Sigmoid colon (tissue), 7 donors: ENCODE data around the gene ARL5A. TPM values are rescaled to one million over a fixed set of nuclear protein-coding genes. Genes with fewer than 3 reads are reported as not detected.
"Not testable (repeated sequence)": the region's sequence is repeated elsewhere in the genome, so short reads cannot be mapped to it uniquely, and the experiment has no call there.

Experiments used
- DNase-seq: peaks from one replicate; pipeline ENCODE4 v3.0.0-alpha.2; 2019
- H3K27ac ChIP-seq, 4 donors: fragments of 200-600 bp; sonication (generic); one replicate each; pipeline ENCODE4 v1.5.1; 2016 to 2019; ENCODE audit warnings: mild to moderate bottlenecking in 1 of 4
- H3K27me3 ChIP-seq, 3 donors: fragments of 200-600 bp; sonication (generic); one replicate each; pipeline ENCODE4 v1.5.1; 2019; ENCODE audit warnings: mild to moderate bottlenecking in 1 of 3
- H3K36me3 ChIP-seq, 4 donors: fragments of 200-600 bp; sonication (generic); one replicate each; pipeline ENCODE4 v1.5.1; 2016 to 2019
- H3K4me1 ChIP-seq, 4 donors: fragments of 200-600 bp; sonication (generic); one replicate each; pipeline ENCODE4 v1.5.1; 2017 to 2019
- H3K4me3 ChIP-seq, 4 donors: fragments of 200-600 bp; sonication (generic); one replicate each; pipeline ENCODE4 v1.5.1; 2017 to 2019; ENCODE audit warnings: mild to moderate bottlenecking in 2 of 4, moderate library complexity in 1 of 4
- H3K9me3 ChIP-seq, 4 donors: fragments of 200-600 bp in 3 of 4; sonication (generic) in 3 of 4; one replicate each; pipeline versions ENCODE4 v1.5.1 to v1.6.1; 2013 to 2019
- CTCF ChIP-seq, 4 experiments: fragments of 450-650 bp in 3 of 4; fragments of 200-600 bp in 1 of 4; IDR thresholded peaks; one replicate each; pipeline ENCODE4 v1.5.1; 2016 to 2019; ENCODE audit warnings: antibody characterized with exemption in 4 of 4, mild to moderate bottlenecking in 3 of 4, moderate library complexity in 2 of 4
- EP300 ChIP-seq, 4 donors: sonication (generic); formaldehyde crosslinking; IDR thresholded peaks; one replicate each; pipeline ENCODE4 v1.6.1; 2017; ENCODE audit warnings: antibody characterized with exemption in 4 of 4
- POLR2A ChIP-seq, 2 donors: fragments of 450-650 bp; IDR thresholded peaks; one replicate each; pipeline ENCODE4 v1.6.1; 2016; ENCODE audit warnings: antibody characterized with exemption in 2 of 2, mild to moderate bottlenecking in 2 of 2, moderate library complexity in 2 of 2
- POLR2AphosphoS5 ChIP-seq, 4 donors: sonication (generic); formaldehyde crosslinking; IDR thresholded peaks; one replicate each; pipeline ENCODE4 v1.6.1; 2017; ENCODE audit warnings: antibody characterized with exemption in 4 of 4
- WGBS, 2 donors: extraction: QIAGEN DNeasy Blood & Tissue Kit; methylation state at CpG; one replicate each; pipeline ENCODE4 v1.1.7; 2013; 5-methylcytosine and 5-hydroxymethylcytosine counted together
- intact Hi-C: fragments of 100-400 bp; cut with DNase I; formaldehyde crosslinking; loops from one replicate; pipeline ENCODE4 v1.15.1; 2023
- polyA plus RNA-seq, 3 donors: library from polyadenylated mRNA; stranded (reverse); fragments of 200-250 nt; gene quantifications; one replicate each; pipeline ENCODE4 v1.2.3, GENCODE V29; 2013
- total RNA-seq, 4 donors: library from RNA; depleted of rRNA; stranded (reverse); fragments of >200 nt; gene quantifications; one replicate each; pipeline ENCODE4 v1.1.0, GENCODE V29; 2016
- donor health status: healthy with polysubstance abuse.
- donor health status: Bipolar disorder and iron deficiency.
- donor health status: healthy.

ARL5A gene
- total and polyA plus RNA-seq, 7 donors: 12.7 to 46.4 (median 41.3) TPM

DNA sequence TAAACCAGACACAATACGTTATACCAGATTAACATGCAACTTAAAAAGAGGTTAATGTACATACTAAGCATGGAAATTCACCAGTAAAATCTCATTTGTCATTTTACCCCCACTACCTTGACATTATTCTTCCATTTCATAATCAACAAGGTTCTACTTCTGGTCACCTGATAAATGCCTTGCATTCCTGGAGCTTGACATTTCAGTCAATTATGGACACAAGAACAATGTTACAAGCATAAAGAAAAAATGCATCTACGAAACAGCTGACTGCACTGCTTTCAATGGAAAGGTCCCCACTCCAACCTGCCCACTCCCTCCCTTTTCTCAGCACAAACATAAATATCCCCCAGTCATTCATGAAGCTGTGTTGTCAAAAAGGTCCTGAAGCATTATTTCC is 31.4 kb downstream of the ARL5A start:
- no peak overlapping the region for H3K27ac ChIP-seq
- no peaks in the 10 kb centered on the region for H3K4me1 ChIP-seq
- H3K36me3 ChIP-seq: peaks cover 0 to 19% (median 0%) of the 10 kb centered on the region in 4 donors
- H3K9me3 ChIP-seq: no peaks in the 10 kb centered on the region
- DNase-seq: no peak
- intact Hi-C loops: no loop called here
- no peak overlapping the region for H3K4me3 ChIP-seq
- no peak for TF ChIP-seq POLR2A (IDR thresholded peaks at IDR 0.05)
- no peak for TF ChIP-seq CTCF (IDR thresholded peaks at IDR 0.05)
- no peak for TF ChIP-seq EP300 (IDR thresholded peaks at IDR 0.05)
- no peak for TF ChIP-seq POLR2AphosphoS5 (IDR thresholded peaks at IDR 0.05)
- 97 to 98% methylated on average over 2 of the region's 2 CpGs for WGBS, 2 donors
- H3K27me3 ChIP-seq: no peaks in the 10 kb centered on the region

GRCh38 chr2:151795646-151796240 is 32.5 kb downstream of the ARL5A start:
- H3K4me1 ChIP-seq: no peaks in the 10 kb centered on the region
- intact Hi-C loops: no loop called here
- TF ChIP-seq POLR2AphosphoS5 (IDR thresholded peaks at IDR 0.05) (no peak), POLR2A (IDR thresholded peaks at IDR 0.05) (no peak), EP300 (IDR thresholded peaks at IDR 0.05) (no peak), CTCF (IDR thresholded peaks at IDR 0.05) (no peak)
- H3K36me3 ChIP-seq: peaks cover 0 to 11% (median 0%) of the 10 kb centered on the region in 4 donors
- no peak overlapping the region for H3K4me3 ChIP-seq
- WGBS, 2 donors: 74 to 85% methylated on average over 4 of the region's 4 CpGs
- no peak for DNase-seq
- H3K27me3 ChIP-seq: no peaks in the 10 kb centered on the region
- H3K9me3 ChIP-seq: no peaks in the 10 kb centered on the region
- no peak overlapping the region for H3K27ac ChIP-seq

DNA sequence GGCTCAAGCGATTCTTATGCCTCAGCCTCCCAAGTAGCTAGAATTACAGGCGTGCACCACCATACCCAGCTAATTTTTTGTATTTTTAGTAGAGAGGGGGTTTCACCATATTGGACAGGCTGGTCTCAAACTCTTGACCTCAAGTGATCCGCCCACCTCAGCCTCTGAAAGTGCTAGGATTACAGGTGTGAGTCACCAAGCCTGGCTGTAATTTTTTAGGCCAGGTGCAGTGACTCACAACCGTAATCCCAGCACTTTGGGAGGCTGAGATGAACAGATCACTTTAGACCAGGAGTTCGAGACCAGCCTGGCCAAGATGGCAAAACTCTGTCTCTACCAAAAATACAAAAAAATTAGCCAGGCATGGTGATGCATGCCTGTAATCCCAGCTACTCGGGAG is 33.8 kb downstream of the ARL5A start:
- 97% methylated on average over 6 of the region's 6 CpGs for WGBS, 2 donors
- H3K4me3 ChIP-seq, intact Hi-C loops, H3K27ac ChIP-seq, DNase-seq, H3K27me3 ChIP-seq, H3K4me1 ChIP-seq, H3K9me3 ChIP-seq: not testable (repeated sequence)
- H3K36me3 ChIP-seq: peaks cover 0 to 11% (median 0%) of the 10 kb centered on the region in 4 donors

DNA sequence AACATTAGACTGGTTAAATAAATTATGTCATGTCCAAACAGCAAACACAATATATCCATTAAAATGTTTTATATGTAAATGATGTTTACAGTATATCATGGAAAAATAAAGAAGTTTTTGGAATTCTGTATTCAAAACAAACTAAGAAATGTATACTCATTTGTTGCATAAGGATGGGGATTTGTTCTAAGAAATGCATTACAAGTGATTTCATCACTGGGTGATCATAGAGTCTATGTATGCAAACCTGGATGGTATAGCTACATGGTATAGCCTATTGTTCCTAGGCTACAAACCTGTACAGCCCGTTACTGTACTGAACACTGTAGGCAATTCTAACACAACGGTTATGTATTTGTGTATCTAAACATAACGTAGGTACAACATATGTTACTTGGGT is 35.1 kb downstream of the ARL5A start:
- TF ChIP-seq EP300 (IDR thresholded peaks at IDR 0.05) (no peak), POLR2A (IDR thresholded peaks at IDR 0.05) (no peak), CTCF (IDR thresholded peaks at IDR 0.05) (no peak), POLR2AphosphoS5 (IDR thresholded peaks at IDR 0.05) (no peak)
- H3K36me3 ChIP-seq: peaks cover 0 to 11% (median 0%) of the 10 kb centered on the region in 4 donors
- WGBS, 2 donors: 94 to 95% methylated on average over 3 of the region's 3 CpGs
- no peaks in the 10 kb centered on the region for H3K9me3 ChIP-seq
- H3K4me3 ChIP-seq: no peak overlapping the region
- no peak for DNase-seq
- intact Hi-C loops: no loop called here
- H3K27ac ChIP-seq: no peak overlapping the region
- H3K27me3 ChIP-seq: no peaks in the 10 kb centered on the region
- no peaks in the 10 kb centered on the region for H3K4me1 ChIP-seq

- H3K36me3 ChIP-seq: peaks cover 0 to 11% (median 0%) of the 10 kb centered on the region in 4 donors
- H3K4me3 ChIP-seq: no peak overlapping the region
- TF ChIP-seq POLR2A (IDR thresholded peaks at IDR 0.05) (no peak), CTCF (IDR thresholded peaks at IDR 0.05) (no peak), EP300 (IDR thresholded peaks at IDR 0.05) (no peak), POLR2AphosphoS5 (IDR thresholded peaks at IDR 0.05) (no peak)
- no peaks in the 10 kb centered on the region for H3K4me1 ChIP-seq
- intact Hi-C loops: no loop called here
- H3K27me3 ChIP-seq: no peaks in the 10 kb centered on the region
- no peaks in the 10 kb centered on the region for H3K9me3 ChIP-seq
- H3K27ac ChIP-seq: no peak overlapping the region
- WGBS, 2 donors: 96 to 97% methylated on average over 4 of the region's 4 CpGs
- DNase-seq: no peak
Measured at GRCh38 chr2:151792589-151792988, 35.6 kb downstream of the ARL5A start.
